HEK293 (cell line): ENCODE measurements around the gene ARHGDIB.

Experiments used
- CTCF ChIA-PET: fragments of 350-600 bp; formaldehyde crosslinking; extraction: SDS; loops from one replicate; lab custom pipeline; 2021; ENCODE audit warnings: antibody characterized with exemption; lab: Yijun Ruan, JAX
- POLR2A ChIA-PET: fragments of 300-600 bp; formaldehyde crosslinking; extraction: SDS; loops from one replicate; lab custom pipeline; 2020; ENCODE audit warnings: antibody characterized with exemption, inconsistent platforms; lab: Yijun Ruan, JAX
- H3K27ac ChIP-seq: fragments of 200-500 bp; sonication (Bioruptor generic); 2 replicates; pipeline ENCODE4 v1.5.1; 2014; ENCODE audit warnings: low read depth, low read length, control low read depth, inconsistent platforms; ENCODE audit errors: extremely low read depth
- H3K36me3 ChIP-seq, 2 experiments: fragments of 200-500 bp in 1 of 2; sonication (Bioruptor generic) in 1 of 2; 1 replicate in 1 of 2; 2 replicates in 1 of 2; pipeline ENCODE4 v1.5.1; 2014 to 2017; ENCODE audit warnings: inconsistent platforms in 2 of 2, low read length in 2 of 2; ENCODE audit not compliant: control insufficient read depth in 2 of 2, insufficient read depth in 1 of 2
- H3K4me1 ChIP-seq: fragments of 200-500 bp; sonication (Bioruptor generic); 2 replicates; pipeline ENCODE4 v1.5.1; 2014; ENCODE audit warnings: mild to moderate bottlenecking, low read length, inconsistent platforms; ENCODE audit not compliant: control insufficient read depth, insufficient read depth
- H3K4me3 ChIP-seq: 2 replicates; pipeline ENCODE4 v1.5.1; 2011; ENCODE audit warnings: low read depth, mild to moderate bottlenecking, control low read depth, low read length, moderate library complexity
- H3K9me3 ChIP-seq: fragments of 200-500 bp; sonication (Bioruptor generic); 2 replicates; pipeline ENCODE4 v1.5.1; 2014; ENCODE audit warnings: low read depth, low read length, inconsistent platforms; ENCODE audit not compliant: control insufficient read depth, insufficient read depth
- AEBP2 ChIP-seq: fragments of 450-650 bp; formaldehyde crosslinking; IDR thresholded peaks from 2 replicates; pipeline ENCODE4 v1.5.1; 2016; ENCODE audit warnings: missing biosample characterization, missing genetic modification characterization, borderline replicate concordance
- EGR2 ChIP-seq: fragments of 450-650 bp; formaldehyde crosslinking; IDR thresholded peaks from 2 replicates; pipeline ENCODE4 v1.5.1; 2016; ENCODE audit warnings: low read depth, missing biosample characterization, missing genetic modification characterization
- SCRT1 ChIP-seq: fragments of 450-650 bp; formaldehyde crosslinking; IDR thresholded peaks from 2 replicates; pipeline ENCODE4 v1.5.1; 2016; ENCODE audit warnings: missing biosample characterization, missing genetic modification characterization, borderline replicate concordance
- TCF7L2 ChIP-seq: IDR thresholded peaks from 2 replicates; pipeline ENCODE4 v1.6.1; 2011; ENCODE audit warnings: low read depth, mild to moderate bottlenecking, inconsistent platforms, low read length, moderate library complexity, borderline replicate concordance
- ZBTB48 ChIP-seq: fragments of 450-650 bp; formaldehyde crosslinking; IDR thresholded peaks from 2 replicates; pipeline ENCODE4 v1.5.1; 2016; ENCODE audit warnings: missing biosample characterization, missing genetic modification characterization
- ZNF10 ChIP-seq: fragments of 450-650 bp; formaldehyde crosslinking; IDR thresholded peaks from 2 replicates; pipeline ENCODE4 v1.5.1; 2017; ENCODE audit warnings: missing biosample characterization, missing genetic modification characterization
- ZNF169 ChIP-seq: fragments of 450-650 bp; formaldehyde crosslinking; IDR thresholded peaks from 2 replicates; pipeline ENCODE4 v1.5.1; 2016; ENCODE audit warnings: missing biosample characterization, missing genetic modification characterization
- ZNF174 ChIP-seq: fragments of 450-650 bp; formaldehyde crosslinking; IDR thresholded peaks from 2 replicates; pipeline ENCODE4 v1.5.0; 2017; ENCODE audit warnings: missing biosample characterization, mild to moderate bottlenecking, missing genetic modification characterization
- ZNF184 ChIP-seq: fragments of 450-650 bp; IDR thresholded peaks from 2 replicates; pipeline ENCODE4 v1.5.1; 2018; ENCODE audit warnings: missing biosample characterization, mild to moderate bottlenecking, missing genetic modification characterization
- ZNF48 ChIP-seq: fragments of 450-650 bp; formaldehyde crosslinking; IDR thresholded peaks from 2 replicates; pipeline ENCODE4 v1.5.1; 2016; ENCODE audit warnings: missing biosample characterization, missing genetic modification characterization
- ZNF629 ChIP-seq: fragments of 450-650 bp; formaldehyde crosslinking; IDR thresholded peaks from 2 replicates; pipeline ENCODE4 v1.5.1; 2017; ENCODE audit warnings: missing biosample characterization, missing genetic modification characterization
- ZNF658 ChIP-seq: fragments of 450-650 bp; formaldehyde crosslinking; IDR thresholded peaks from 2 replicates; pipeline ENCODE4; 2016; ENCODE audit warnings: missing biosample characterization, missing genetic modification characterization
- ZNF677 ChIP-seq: fragments of 450-650 bp; IDR thresholded peaks from 2 replicates; pipeline ENCODE4 v1.5.0; 2018; ENCODE audit warnings: missing biosample characterization, mild to moderate bottlenecking, missing genetic modification characterization, moderate library complexity
- ZNF76 ChIP-seq: fragments of 450-650 bp; formaldehyde crosslinking; IDR thresholded peaks from 2 replicates; pipeline ENCODE4; 2016; ENCODE audit warnings: low read depth, missing biosample characterization, missing genetic modification characterization, borderline replicate concordance
- ZNF843 ChIP-seq: fragments of 450-650 bp; formaldehyde crosslinking; IDR thresholded peaks from 2 replicates; pipeline ENCODE4 v1.5.1; 2016; ENCODE audit warnings: missing biosample characterization, missing genetic modification characterization
- ZSCAN30 ChIP-seq: fragments of 450-650 bp; IDR thresholded peaks from 2 replicates; pipeline ENCODE4 v1.5.1; 2018; ENCODE audit warnings: missing biosample characterization, mild to moderate bottlenecking, missing genetic modification characterization, moderate library complexity
- TF ChIP-seq, protein P1 (sequence below): fragments of 450-650 bp; formaldehyde crosslinking; IDR thresholded peaks from 2 replicates; pipeline ENCODE4 v1.5.0; 2017; ENCODE audit warnings: missing biosample characterization, missing genetic modification characterization, borderline replicate concordance
- TF ChIP-seq, protein P2 (sequence below): sonication (generic); formaldehyde crosslinking; IDR thresholded peaks from 2 replicates; pipeline ENCODE4 v1.8.1; 2022; ENCODE audit warnings: mild to moderate bottlenecking, moderate library complexity, missing genetic modification reagents
- TF ChIP-seq, protein P3 (sequence below): fragments of 450-650 bp; formaldehyde crosslinking; IDR thresholded peaks from 2 replicates; pipeline ENCODE4 v1.5.1; 2016; ENCODE audit warnings: missing biosample characterization, missing genetic modification characterization
- TF ChIP-seq, protein P4 (sequence below): fragments of 450-650 bp; formaldehyde crosslinking; IDR thresholded peaks from 2 replicates; pipeline ENCODE4 v1.5.1; 2016; ENCODE audit warnings: missing biosample characterization, missing genetic modification characterization

The ARHGDIB gene

GRCh38 chr12:14931359-14931758, 30.0 kb downstream of the ARHGDIB start:
- no peaks in the 10 kb centered on the region for H3K4me1 ChIP-seq
- H3K27ac ChIP-seq: no peak overlapping the region
- no peak overlapping the region for H3K4me3 ChIP-seq
- no peaks in the 10 kb centered on the region for H3K9me3 ChIP-seq
- POLR2A ChIA-PET: no interaction called here
- H3K36me3 ChIP-seq: no peaks in the 10 kb centered on the region
- CTCF ChIA-PET: no interaction called here
- TF ChIP-seq ZNF658 (no peak), EGR2 (tag by site-specific recombination) (no peak), ZSCAN30 (tag by site-specific recombination) (no peak), ZBTB48 (no peak), ZNF76 (tag by site-specific recombination) (no peak), ZNF10 (tag by site-specific recombination) (no peak), SCRT1 (no peak), ZNF677 (tag by site-specific recombination) (no peak), ZNF843 (tag by site-specific recombination) (no peak), ZNF169 (no peak), ZNF48 (tag by site-specific recombination) (no peak), ZNF184 (no peak)
- TF ChIP-seq, protein P1, sequence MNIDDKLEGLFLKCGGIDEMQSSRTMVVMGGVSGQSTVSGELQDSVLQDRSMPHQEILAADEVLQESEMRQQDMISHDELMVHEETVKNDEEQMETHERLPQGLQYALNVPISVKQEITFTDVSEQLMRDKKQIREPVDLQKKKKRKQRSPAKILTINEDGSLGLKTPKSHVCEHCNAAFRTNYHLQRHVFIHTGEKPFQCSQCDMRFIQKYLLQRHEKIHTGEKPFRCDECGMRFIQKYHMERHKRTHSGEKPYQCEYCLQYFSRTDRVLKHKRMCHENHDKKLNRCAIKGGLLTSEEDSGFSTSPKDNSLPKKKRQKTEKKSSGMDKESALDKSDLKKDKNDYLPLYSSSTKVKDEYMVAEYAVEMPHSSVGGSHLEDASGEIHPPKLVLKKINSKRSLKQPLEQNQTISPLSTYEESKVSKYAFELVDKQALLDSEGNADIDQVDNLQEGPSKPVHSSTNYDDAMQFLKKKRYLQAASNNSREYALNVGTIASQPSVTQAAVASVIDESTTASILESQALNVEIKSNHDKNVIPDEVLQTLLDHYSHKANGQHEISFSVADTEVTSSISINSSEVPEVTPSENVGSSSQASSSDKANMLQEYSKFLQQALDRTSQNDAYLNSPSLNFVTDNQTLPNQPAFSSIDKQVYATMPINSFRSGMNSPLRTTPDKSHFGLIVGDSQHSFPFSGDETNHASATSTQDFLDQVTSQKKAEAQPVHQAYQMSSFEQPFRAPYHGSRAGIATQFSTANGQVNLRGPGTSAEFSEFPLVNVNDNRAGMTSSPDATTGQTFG (tag by site-specific recombination): no peak
- TF ChIP-seq, protein P2, sequence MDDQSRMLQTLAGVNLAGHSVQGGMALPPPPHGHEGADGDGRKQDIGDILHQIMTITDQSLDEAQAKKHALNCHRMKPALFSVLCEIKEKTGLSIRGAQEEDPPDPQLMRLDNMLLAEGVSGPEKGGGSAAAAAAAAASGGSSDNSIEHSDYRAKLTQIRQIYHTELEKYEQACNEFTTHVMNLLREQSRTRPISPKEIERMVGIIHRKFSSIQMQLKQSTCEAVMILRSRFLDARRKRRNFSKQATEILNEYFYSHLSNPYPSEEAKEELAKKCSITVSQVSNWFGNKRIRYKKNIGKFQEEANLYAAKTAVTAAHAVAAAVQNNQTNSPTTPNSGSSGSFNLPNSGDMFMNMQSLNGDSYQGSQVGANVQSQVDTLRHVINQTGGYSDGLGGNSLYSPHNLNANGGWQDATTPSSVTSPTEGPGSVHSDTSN (CRISPR knock-in tag): no peak
- TF ChIP-seq, protein P3, sequence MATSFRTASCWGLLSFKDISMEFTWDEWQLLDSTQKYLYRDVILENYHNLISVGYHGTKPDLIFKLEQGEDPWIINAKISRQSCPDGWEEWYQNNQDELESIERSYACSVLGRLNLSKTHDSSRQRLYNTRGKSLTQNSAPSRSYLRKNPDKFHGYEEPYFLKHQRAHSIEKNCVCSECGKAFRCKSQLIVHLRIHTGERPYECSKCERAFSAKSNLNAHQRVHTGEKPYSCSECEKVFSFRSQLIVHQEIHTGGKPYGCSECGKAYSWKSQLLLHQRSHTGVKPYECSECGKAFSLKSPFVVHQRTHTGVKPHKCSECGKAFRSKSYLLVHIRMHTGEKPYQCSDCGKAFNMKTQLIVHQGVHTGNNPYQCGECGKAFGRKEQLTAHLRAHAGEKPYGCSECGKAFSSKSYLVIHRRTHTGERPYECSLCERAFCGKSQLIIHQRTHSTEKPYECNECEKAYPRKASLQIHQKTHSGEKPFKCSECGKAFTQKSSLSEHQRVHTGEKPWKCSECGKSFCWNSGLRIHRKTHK (tag by site-specific recombination): no peak

GRCh38 chr12:14930299-14930698, 31.1 kb downstream of the ARHGDIB start:
- POLR2A ChIA-PET: no interaction called here
- Histone ChIP-seq H3K4me1 (no peaks in the 10 kb centered on the region), H3K27ac (no peak overlapping the region), H3K9me3 (no peaks in the 10 kb centered on the region), H3K4me3 (no peak overlapping the region), H3K36me3 (no peaks in the 10 kb centered on the region)
- CTCF ChIA-PET: interaction anchor here (0.7 kb wide), 1 partner anchor 1833 kb away, joined by 3 read pairs; no protein-coding TSS in a partner anchor
- TF ChIP-seq TCF7L2: no peak
- TF ChIP-seq, protein P4, sequence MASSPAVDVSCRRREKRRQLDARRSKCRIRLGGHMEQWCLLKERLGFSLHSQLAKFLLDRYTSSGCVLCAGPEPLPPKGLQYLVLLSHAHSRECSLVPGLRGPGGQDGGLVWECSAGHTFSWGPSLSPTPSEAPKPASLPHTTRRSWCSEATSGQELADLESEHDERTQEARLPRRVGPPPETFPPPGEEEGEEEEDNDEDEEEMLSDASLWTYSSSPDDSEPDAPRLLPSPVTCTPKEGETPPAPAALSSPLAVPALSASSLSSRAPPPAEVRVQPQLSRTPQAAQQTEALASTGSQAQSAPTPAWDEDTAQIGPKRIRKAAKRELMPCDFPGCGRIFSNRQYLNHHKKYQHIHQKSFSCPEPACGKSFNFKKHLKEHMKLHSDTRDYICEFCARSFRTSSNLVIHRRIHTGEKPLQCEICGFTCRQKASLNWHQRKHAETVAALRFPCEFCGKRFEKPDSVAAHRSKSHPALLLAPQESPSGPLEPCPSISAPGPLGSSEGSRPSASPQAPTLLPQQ (tag by site-specific recombination): no peak
- no peak for TF ChIP-seq ZNF174
- no peak for TF ChIP-seq ZNF629 (tag by site-specific recombination)
- TF ChIP-seq AEBP2: no peak
